DLD1 (cell line): ENCODE results near the gene RAPGEF4.

Source experiments
- in situ Hi-C: cut with HindIII; loops from 2 replicates; pipeline ENCODE4 v1.10.0; 2017; ENCODE audit warnings: low sequenced_read_pairs

The RAPGEF4 gene

DNA sequence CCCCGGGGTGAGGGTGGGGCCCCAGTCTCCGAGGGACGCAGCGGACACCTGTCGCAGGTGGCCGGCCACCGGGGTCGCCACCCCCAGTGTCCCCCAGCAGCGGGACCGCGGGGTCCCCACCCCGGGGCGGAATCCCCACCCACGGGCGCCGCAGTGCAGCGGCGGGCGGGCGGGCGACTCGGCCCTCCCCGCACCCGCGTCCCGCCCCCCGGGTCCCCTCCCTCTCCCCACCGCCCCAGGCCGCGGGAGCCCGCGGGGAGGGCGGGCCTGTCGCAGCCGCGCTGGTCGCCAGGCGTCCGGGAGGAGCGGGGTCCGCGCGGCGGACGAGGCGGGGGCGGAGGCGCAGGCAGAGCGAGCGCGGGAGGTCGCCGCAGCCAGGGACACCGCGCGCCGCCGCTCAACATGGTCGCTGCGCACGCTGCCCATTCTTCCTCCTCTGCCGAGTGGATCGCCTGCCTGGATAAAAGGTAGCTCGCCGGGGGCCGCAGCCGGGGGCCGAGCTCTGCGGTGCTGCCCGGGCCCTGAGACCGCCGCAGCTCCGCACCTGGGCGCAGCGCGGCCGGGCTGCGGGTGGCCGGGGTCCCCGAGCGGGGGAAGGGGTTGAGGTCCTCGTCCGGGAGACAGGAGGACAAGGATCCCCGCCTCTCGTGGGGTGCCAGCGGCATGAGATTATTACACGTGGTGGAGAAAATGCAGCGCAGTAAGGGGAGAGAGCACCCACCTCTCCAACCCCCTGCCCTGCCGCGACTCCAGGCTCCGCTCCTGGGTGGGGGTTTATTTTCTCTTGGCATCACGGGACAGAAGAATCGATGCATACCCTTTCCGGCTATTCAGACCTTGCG lies at the start of gene RAPGEF4:
TSS of gene RAPGEF4 (plus strand) at position 264 of the 842 bp plus-strand sequence. CDS start at position 403, 139 bp downstream.
- in situ Hi-C loops: no loop called here

DNA sequence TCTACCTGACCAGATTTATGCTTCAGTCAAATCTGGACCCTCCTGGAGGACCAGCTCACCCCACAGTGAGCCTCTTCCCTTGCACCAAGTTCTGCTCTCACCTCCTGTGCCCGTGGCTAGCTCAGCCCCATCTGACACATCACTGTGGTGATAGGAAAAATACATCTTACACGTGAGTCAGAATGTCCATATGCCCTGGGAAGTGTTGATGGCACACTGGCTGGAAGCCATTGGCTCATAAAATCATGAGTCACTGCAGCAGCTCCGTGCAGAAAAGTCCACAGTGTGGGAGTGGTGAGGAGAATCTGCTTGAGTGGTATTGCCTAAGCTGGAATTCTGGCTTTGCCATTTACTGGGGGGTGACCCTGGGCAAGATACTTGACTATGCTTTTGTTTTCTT lies 42.6 kb upstream of the RAPGEF4 start:
- in situ Hi-C loops: no loop called here

GRCh38 chr2:172693529-172694455 lies 41.9 kb upstream of the RAPGEF4 start:
- in situ Hi-C loops: no loop called here

DNA sequence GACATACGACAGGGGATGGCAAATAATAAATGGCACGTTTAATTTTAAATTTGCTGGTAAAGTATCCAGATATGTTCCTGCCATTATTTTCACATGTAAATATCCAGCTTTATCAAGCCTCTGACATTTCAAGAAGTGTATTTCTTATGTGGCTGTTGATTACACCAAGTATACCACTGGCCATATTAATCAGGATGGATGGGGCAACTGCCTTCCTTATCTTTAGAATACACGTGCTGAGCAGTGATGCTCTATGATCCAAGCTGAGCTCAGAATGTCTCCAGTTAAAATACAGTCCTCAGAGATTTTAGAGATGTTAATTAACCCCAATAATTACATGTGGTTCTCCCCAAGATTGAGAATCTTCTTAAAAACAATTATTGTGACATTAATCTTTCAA lies 38.3 kb upstream of the RAPGEF4 start:
- in situ Hi-C loops: no loop called here

DNA sequence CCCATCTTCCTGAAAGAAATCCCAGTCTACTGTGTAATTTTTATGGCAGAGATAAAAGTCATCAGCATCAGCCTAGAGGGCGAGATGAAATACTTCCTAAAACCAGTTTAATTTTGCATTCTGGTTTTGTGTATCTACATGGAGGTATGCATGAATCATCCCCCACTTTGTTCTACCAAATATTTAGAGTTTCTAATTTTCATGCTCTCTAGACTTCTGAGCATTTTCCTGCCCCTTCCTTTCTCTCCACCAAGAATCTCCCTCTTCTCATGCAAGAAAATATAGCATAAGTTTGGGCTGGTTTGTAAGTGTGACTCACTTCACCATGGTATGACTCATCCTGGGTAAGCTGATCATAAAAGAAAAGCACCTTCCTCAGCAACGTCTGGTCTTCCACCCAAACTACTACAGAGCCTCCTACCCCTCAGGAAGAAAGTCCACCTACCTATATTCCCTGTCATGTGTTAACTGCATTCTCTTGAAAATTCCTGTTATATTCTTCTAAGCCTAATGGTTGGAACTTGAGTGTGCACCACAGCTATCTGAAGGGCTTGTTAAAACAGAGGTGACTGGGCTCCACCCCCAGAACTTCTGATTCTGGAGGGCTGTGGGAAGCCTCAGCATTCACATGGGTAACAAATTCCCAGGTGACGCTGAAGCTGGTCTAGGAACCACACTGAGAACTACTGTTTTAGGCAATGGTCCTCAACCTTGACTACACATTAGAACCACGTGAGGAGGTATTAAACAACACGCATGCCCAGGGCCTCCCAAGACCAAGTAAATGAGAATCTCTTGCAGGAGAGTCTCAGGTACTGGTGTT lies 37.4 kb upstream of the RAPGEF4 start:
- in situ Hi-C loops: no loop called here

DNA sequence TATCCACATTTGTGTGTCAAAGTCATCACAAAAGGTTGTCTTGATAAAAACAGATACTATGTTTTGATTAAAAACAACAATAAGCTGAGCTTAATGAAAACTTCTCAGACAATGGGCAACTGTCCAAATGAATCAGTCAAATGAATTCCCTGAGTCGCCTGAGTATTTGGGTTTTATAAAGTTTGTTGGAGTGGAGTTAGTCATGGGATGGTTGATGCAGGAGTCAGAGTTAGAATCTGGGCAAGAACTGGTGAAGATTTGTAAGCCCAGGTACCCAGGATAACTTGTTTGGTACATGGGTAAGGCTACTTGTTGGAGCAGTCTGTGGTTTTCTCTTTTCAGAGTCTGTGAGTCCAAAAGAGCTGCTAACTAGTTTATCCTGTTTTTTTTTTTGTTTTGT lies 34.4 kb upstream of the RAPGEF4 start:
- in situ Hi-C loops: no loop called here

- in situ Hi-C loops: no loop called here
Measured at GRCh38 chr2:172702451-172702850, 33.2 kb upstream of the RAPGEF4 start.

- in situ Hi-C loops: no loop called here
Measured at GRCh38 chr2:172704072-172704936, 31.3 kb upstream of the RAPGEF4 start.

- in situ Hi-C loops: no loop called here
Measured at GRCh38 chr2:172705352-172705751, 30.3 kb upstream of the RAPGEF4 start.

DNA sequence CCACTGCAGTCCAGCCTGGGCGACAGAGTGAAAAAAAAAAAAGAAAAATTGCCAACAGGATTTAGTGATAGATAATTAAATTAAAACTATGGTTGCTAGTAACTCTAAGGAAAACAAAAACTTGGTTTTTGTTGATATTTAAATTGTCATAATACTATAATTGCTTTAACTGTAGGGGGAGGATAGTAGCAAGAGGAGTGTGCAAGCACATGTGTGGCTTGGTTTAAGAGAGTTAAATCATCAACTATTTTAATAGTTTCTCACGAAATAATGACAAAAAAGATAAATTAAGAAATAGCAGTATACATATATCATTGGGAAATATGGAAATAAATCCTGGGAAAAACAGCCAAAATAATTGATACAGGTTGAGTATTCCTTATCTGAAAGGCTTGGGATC lies 27.4 kb upstream of the RAPGEF4 start:
- in situ Hi-C loops: no loop called here

DNA sequence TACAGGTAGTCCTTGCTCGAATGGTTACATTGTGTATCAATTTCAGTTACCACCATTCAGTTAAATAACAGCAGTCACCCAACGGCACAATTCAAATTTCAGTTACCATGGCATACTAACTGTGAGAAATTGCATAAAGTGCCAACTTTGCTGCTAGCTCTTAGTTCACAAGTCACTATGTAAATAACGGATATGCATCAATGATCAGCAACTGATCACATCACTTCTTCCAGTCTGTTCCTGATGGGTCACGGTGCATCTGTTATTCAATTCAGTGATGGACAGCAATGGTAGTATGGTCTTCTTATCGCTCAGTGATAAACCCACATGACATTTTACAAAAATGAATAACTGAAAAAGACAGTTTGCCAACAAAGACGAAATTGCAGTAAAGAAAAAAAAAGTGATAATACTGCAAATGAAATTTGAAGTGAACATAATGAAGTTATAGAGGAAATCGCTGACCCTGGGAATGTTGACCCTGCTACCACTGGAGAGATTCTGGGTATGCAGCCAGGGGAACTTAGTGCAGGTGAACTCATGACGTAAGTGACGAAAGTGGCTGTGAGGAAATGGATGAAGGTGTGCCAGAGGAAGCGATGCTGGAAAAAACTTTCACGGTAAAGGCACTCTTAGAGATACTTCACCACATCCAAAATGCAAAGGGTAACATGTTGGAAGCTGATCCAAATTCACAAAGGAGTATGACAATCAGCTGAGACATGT lies 25.9 kb upstream of the RAPGEF4 start:
- in situ Hi-C loops: no loop called here

GRCh38 chr2:172710584-172711047 lies 25.0 kb upstream of the RAPGEF4 start:
- in situ Hi-C loops: no loop called here

GRCh38 chr2:172711110-172711509 lies 24.5 kb upstream of the RAPGEF4 start:
- in situ Hi-C loops: no loop called here

DNA sequence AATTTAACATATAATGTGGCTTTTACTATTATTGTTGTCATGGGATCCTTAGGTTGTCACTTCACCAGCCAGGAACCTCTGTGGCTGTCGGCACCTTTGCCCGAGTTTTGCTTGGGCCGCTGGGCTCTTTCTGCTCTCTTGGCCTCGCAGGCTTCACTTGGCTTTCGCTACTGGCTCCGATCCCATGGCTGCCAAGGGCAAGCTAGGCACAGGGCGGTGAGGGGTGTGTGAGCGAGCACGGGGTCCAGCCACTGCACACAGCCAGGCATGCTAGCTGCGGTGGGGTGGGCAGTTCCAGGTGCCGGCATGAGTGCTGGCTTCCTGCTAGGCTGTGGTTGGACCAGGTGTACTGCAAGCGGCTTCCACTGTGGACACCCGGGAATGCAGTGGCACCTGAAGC lies 23.4 kb upstream of the RAPGEF4 start:
- in situ Hi-C loops: no loop called here

DNA sequence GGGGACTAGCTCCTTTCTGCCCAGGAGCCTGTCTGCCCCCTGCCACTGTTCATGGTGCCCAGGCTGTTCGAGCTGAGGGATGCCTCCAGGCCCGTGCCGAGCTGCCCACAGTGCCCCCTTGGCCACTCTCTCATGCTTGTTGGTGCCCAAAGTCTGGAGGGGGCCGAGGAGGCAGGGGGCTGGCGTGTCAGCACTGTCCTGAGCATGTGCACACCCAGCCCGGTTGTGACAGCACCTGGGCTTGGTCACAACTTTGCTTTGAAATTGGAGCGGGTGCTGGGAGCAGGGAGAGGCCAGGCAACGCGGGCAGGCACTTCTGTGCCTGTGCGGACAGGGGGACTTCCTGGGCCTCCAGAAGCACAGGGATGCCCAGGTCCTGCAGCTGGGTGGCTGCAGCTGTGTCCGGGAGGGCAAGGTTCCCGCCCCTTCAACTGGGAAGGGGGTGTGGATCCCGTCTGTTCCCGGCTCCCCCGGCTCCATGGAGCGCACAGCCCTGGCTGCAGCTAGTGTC lies 22.2 kb upstream of the RAPGEF4 start:
- in situ Hi-C loops: no loop called here

DNA sequence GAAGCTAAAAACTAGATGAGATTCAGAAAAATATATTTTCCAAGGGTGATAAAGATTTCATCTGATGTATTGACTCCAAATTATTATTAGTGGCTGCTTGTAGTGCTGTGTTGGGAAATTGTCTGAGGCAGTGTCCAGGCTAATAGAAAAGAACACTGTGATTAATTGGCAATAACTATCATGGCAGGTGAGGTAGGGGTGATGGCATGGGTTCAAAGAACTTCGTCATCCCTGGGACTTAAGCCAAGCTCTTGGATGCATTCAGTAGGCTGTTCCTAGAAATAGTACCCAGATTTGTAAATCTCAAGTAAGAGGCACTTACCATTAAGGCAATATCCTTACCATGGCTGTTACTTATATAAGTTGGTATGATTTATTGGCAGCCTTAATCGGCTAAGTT lies 13.2 kb upstream of the RAPGEF4 start:
- in situ Hi-C loops: no loop called here

- in situ Hi-C loops: no loop called here
Measured at GRCh38 chr2:172723286-172723685, 12.4 kb upstream of the RAPGEF4 start.

DNA sequence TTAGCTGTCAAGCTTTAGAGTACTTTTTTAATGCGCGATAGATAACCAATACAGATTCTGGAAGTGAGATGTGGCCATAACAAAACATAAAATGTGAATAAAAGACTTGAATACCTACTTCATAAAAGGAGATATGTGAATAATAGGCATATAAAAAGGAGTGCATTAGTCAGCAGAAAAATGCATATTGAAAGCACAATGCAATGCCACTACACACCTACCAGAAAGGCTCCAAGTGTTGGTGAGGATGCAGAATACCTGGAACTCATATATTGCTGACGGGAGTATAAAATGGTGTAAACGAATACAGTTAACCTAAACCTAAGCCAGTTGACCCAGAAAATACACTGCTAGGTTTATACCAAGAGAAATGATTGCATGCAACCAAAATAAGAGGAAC lies 10.9 kb upstream of the RAPGEF4 start:
- in situ Hi-C loops: no loop called here

GRCh38 chr2:172725284-172725683 lies 10.4 kb upstream of the RAPGEF4 start:
- in situ Hi-C loops: no loop called here
